CD4-positive, alpha-beta T cell treated with Interleukin-15 for 4 hours (primary cell): ENCODE data around the gene DNASE1L3.

Source experiments
- DNase-seq: peaks from one replicate; pipeline ENCODE4 v3.0.0-alpha.2; 2020; ENCODE audit warnings: low spot score

The DNASE1L3 gene

GRCh38 chr3:58177747-58178527 is 32.8 kb downstream of the DNASE1L3 start:
- DNase-seq, result peak; percentile 86

- DNase-seq, result no peak
Observed at GRCh38 chr3:58176827-58177489, 33.8 kb downstream of the DNASE1L3 start.

GRCh38 chr3:58176185-58176530 is 34.6 kb downstream of the DNASE1L3 start:
- DNase-seq, result no peak

GRCh38 chr3:58175437-58176184 is 35.2 kb downstream of the DNASE1L3 start:
- no peak for DNase-seq

GRCh38 chr3:58175187-58175436 is 35.7 kb downstream of the DNASE1L3 start:
- DNase-seq, result no peak

- no peak for DNase-seq
Observed at GRCh38 chr3:58173669-58174398, 36.9 kb downstream of the DNASE1L3 start.

GRCh38 chr3:58173029-58173668 is 37.6 kb downstream of the DNASE1L3 start:
- no peak for DNase-seq

- DNase-seq, result no peak
Observed at GRCh38 chr3:58171126-58171525, 39.6 kb downstream of the DNASE1L3 start.

- DNase-seq, result no peak
Observed at GRCh38 chr3:58170376-58170775, 40.4 kb downstream of the DNASE1L3 start.

- DNase-seq, result no peak
Observed at GRCh38 chr3:58169371-58169770, 41.4 kb downstream of the DNASE1L3 start.

GRCh38 chr3:58168498-58168897 is 42.3 kb downstream of the DNASE1L3 start:
- DNase-seq, result no peak

- peak; percentile 46 for DNase-seq
Observed at GRCh38 chr3:58167431-58168351, 43.1 kb downstream of the DNASE1L3 start.

- no peak for DNase-seq
Observed at GRCh38 chr3:58164906-58165821, 45.6 kb downstream of the DNASE1L3 start.

GRCh38 chr3:58164199-58164879 is 46.4 kb downstream of the DNASE1L3 start:
- no peak for DNase-seq

- DNase-seq, result no peak
Observed at GRCh38 chr3:58163234-58163633, 47.5 kb downstream of the DNASE1L3 start.

- no peak for DNase-seq
Observed at GRCh38 chr3:58161435-58162398, 49.1 kb downstream of the DNASE1L3 start.

GRCh38 chr3:58160399-58160798 is 50.4 kb downstream of the DNASE1L3 start:
- DNase-seq, result no peak
